ENCODE data around the gene LAMP1. TPM values are rescaled to one million over a fixed set of nuclear protein-coding genes. Genes with fewer than 3 reads are reported as not detected.

The LAMP1 gene
- polyA plus RNA-seq, 1 of the 3 experiments (the other 2 are of a cell fraction) = 261 TPM

GRCh38 chr13:113288880-113289279 is 8.2 kb upstream of the LAMP1 start:
- H3K4me1 ChIP-seq (ENCODE audit: control insufficient read depth in 1 of 2, insufficient read depth in 2 of 2, low read depth in 1 of 2, low read length in 1 of 2) = no peaks in the 10 kb centered on the region
- no peak for TF ChIP-seq CTCF (IDR thresholded peaks at IDR 0.05)
- TF ChIP-seq EP300 (IDR thresholded peaks at IDR 0.05; ENCODE audit: borderline replicate concordance in 1 of 2, low read depth in 1 of 2, low read length in 1 of 2) = no peak
- TF ChIP-seq RXRA (IDR thresholded peaks at IDR 0.05; ENCODE audit: borderline replicate concordance, low read depth) = no peak
- no peak for TF ChIP-seq SIN3A (IDR thresholded peaks at IDR 0.05; ENCODE audit: borderline replicate concordance, low read depth, low read length)
- TF ChIP-seq ZBTB33 (IDR thresholded peaks at IDR 0.05; ENCODE audit: borderline replicate concordance, low read depth) = no peak
- no peak for TF ChIP-seq SMC3 (IDR thresholded peaks at IDR 0.05; ENCODE audit: low read depth, low read length)
- TF ChIP-seq IRF3 (IDR thresholded peaks at IDR 0.05; ENCODE audit: low read depth, low read length) = no peak
- no peak for TF ChIP-seq MEF2A (IDR thresholded peaks at IDR 0.05; ENCODE audit: borderline replicate concordance, low read depth)
- no peak for TF ChIP-seq TAF1 (IDR thresholded peaks at IDR 0.05; ENCODE audit: borderline replicate concordance, low read depth, low read length)
- TF ChIP-seq NRF1 (IDR thresholded peaks at IDR 0.05; ENCODE audit: low read depth, low read length) = no peak
- no peak for TF ChIP-seq FOXJ3 (CRISPR knock-in tag; IDR thresholded peaks at IDR 0.05)
- TF ChIP-seq POLR2AphosphoS5 (IDR thresholded peaks at IDR 0.05; ENCODE audit: low read depth, low read length) = no peak
- no peak for TF ChIP-seq NFIC (IDR thresholded peaks at IDR 0.05; ENCODE audit: borderline replicate concordance)
- TF ChIP-seq ELF1 (IDR thresholded peaks at IDR 0.05) = no peak
- TF ChIP-seq RAD21 (IDR thresholded peaks at IDR 0.05; ENCODE audit: low read length) = no peak
- TF ChIP-seq REST (IDR thresholded peaks at IDR 0.05; ENCODE audit: low read depth, low read length) = no peak
- no peaks in the 10 kb centered on the region for H3K9me3 ChIP-seq
- CTCF ChIA-PET = interaction anchor here (1.1 to 1.5 kb wide), 2 partner anchors 42 to 105 kb away, joined by 3 to 5 read pairs; no protein-coding TSS in a partner anchor
- no peak overlapping the region for H3K9ac ChIP-seq
- POLR2A ChIA-PET = no interaction called here
- DNase-seq = no peak
- 0% methylated on average over 3 of the region's 5 CpGs for WGBS (ENCODE audit: low lambda C conversion rate)
- H3K4me2 ChIP-seq = no peak overlapping the region
- H3K27ac ChIP-seq (ENCODE audit: low read depth in 2 of 2, low read length in 1 of 2) = no peak overlapping the region
- H3K79me2 ChIP-seq (ENCODE audit: insufficient read depth) = no peaks in the 10 kb centered on the region
- peaks cover 29% of the 10 kb centered on the region; the same call in 1 of the 2 replicates for H3K27me3 ChIP-seq (ENCODE audit: insufficient read depth)
- H3F3A ChIP-seq (replicated peaks; ENCODE audit: insufficient read depth) = no peaks in the 10 kb centered on the region
- no peak overlapping the region for H3K4me3 ChIP-seq (ENCODE audit: low read depth in 2 of 2, low read length in 1 of 2)
- H2AFZ ChIP-seq (ENCODE audit: low read depth) = no peak overlapping the region
- H3K36me3 ChIP-seq (replicated peaks in 1 of 2; ENCODE audit: control insufficient read depth in 1 of 2, insufficient read depth in 2 of 2, low read length in 1 of 2) = no peaks in the 10 kb centered on the region
- no peaks in the 10 kb centered on the region for H3K9me2 ChIP-seq
- no peaks in the 10 kb centered on the region for H4K20me1 ChIP-seq (ENCODE audit: insufficient read depth)
